ENCODE results near the gene GPR156.

GPR156 gene

DNA sequence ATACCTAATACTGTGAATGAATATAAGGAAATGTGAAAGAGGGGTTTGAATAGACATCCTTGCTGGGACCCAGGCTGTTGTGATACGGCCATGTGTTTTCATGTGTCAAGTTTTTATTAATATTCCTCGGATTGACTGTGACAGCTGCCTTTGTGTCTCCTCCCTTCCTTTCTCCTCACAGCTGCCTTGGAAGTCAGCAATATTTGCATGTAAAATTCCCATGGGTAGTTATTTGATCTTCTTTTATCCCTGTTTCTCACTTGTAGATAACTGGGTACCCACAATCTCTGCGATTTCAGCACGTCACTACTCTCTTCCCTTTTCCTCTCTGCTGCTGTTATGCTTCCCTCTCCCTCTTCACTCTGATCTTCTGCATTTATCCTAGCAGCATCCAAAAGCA is 9.4 kb downstream of the GPR156 start:
- Histone ChIP-seq H3K9me3 (ENCODE audit: control insufficient read depth in 2 of 2, low read length in 2 of 2) (no peaks in the 10 kb centered on the region), H3K27ac (ENCODE audit: low read length) (no peak overlapping the region), H3K4me1 (ENCODE audit: control insufficient read depth, insufficient read depth, low read length) (no peaks in the 10 kb centered on the region), H3K9ac (ENCODE audit: low read length in 2 of 2) (no peak overlapping the region), H3K27me3 (ENCODE audit: control insufficient read depth in 1 of 2, insufficient read depth in 2 of 2, low read length in 2 of 2) (no peaks in the 10 kb centered on the region), H3K36me3 (ENCODE audit: control insufficient read depth in 2 of 2, insufficient read depth in 2 of 2, low read length in 2 of 2) (no peaks in the 10 kb centered on the region), H3K4me3 (ENCODE audit: low read length in 2 of 2) (no peak overlapping the region)

DNA sequence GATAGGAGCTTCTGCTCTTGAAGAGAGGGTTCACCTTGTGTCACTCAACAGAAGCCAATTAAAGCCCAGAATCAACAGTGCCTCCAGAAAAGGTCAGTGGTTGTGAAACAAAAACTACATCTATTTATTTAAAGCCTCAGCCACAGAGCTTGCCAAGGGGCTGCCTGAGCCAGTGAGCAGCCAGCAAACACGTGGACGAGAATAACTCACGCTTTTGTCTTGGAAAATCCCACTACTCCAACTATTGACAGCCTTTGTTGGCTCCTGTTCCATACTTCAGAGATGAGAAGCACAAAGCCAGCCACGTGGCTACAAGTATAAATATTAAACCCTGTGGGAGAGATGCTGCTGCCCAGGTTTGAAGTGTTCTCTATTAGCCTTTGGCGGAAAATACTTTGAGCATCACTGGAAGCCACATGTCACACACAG is 10.3 kb downstream of the GPR156 start:
- no peaks in the 10 kb centered on the region for H3K4me1 ChIP-seq (ENCODE audit: control insufficient read depth, insufficient read depth, low read length)
- no peak overlapping the region for H3K9ac ChIP-seq (ENCODE audit: low read length in 2 of 2)
- no peaks in the 10 kb centered on the region for H3K9me3 ChIP-seq (ENCODE audit: control insufficient read depth in 2 of 2, low read length in 2 of 2)
- no peaks in the 10 kb centered on the region for H3K27me3 ChIP-seq (ENCODE audit: control insufficient read depth in 1 of 2, insufficient read depth in 2 of 2, low read length in 2 of 2)
- no peaks in the 10 kb centered on the region for H3K36me3 ChIP-seq (ENCODE audit: control insufficient read depth in 2 of 2, insufficient read depth in 2 of 2, low read length in 2 of 2)
- H3K4me3 ChIP-seq (ENCODE audit: low read length in 2 of 2) = no peak overlapping the region
- H3K27ac ChIP-seq (ENCODE audit: low read length) = no peak overlapping the region

DNA sequence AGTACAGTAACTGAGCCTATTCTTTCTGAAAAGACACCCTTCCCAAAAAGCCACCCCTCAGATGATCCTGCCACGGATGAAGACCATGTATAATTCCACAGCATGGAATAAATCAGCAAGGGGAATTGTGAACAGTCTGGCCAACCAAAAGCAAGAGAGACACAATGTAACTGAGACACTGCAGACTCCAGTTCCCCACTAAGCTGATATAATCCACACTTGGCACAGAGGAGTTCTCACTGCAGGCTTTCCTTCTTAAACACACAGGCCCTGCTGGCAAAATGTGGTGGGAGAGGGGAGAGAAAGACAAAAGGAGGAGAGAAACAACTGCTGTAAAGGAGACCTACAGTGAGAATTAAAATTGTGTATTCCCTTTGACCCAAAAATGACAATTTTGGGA is 12.7 kb downstream of the GPR156 start:
- Histone ChIP-seq H3K27me3 (ENCODE audit: control insufficient read depth in 1 of 2, insufficient read depth in 2 of 2, low read length in 2 of 2) (no peaks in the 10 kb centered on the region), H3K36me3 (ENCODE audit: control insufficient read depth in 2 of 2, insufficient read depth in 2 of 2, low read length in 2 of 2) (no peaks in the 10 kb centered on the region), H3K27ac (ENCODE audit: low read length) (no peak overlapping the region), H3K9ac (ENCODE audit: low read length in 2 of 2) (no peak overlapping the region), H3K4me3 (ENCODE audit: low read length in 2 of 2) (no peak overlapping the region), H3K4me1 (ENCODE audit: control insufficient read depth, insufficient read depth, low read length) (no peaks in the 10 kb centered on the region), H3K9me3 (ENCODE audit: control insufficient read depth in 2 of 2, low read length in 2 of 2) (no peaks in the 10 kb centered on the region)

DNA sequence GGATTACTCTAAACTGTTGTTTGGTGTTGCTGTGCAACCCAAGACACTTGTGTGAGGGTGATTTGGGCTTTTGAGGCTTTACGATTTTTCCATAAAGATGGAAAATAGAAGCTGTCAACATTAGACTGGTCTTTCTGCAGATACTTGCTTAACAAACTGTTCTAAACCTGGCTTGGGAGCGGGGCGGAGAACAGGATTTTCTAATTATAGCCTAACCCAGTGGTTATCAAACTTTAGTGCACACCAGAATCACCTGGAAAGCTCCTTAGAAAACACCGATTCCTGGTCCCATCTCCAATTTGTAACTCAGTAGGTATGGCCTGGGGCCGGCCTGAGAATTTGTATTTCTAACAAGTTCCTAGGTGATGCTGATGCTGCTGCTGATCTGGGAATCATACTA is 19.0 kb downstream of the GPR156 start:
- Histone ChIP-seq H3K27me3 (ENCODE audit: control insufficient read depth in 1 of 2, insufficient read depth in 2 of 2, low read length in 2 of 2) (no peaks in the 10 kb centered on the region), H3K36me3 (ENCODE audit: control insufficient read depth in 2 of 2, insufficient read depth in 2 of 2, low read length in 2 of 2) (no peaks in the 10 kb centered on the region), H3K9ac (ENCODE audit: low read length in 2 of 2) (no peak overlapping the region), H3K4me1 (ENCODE audit: control insufficient read depth, insufficient read depth, low read length) (no peaks in the 10 kb centered on the region), H3K27ac (ENCODE audit: low read length) (no peak overlapping the region), H3K4me3 (ENCODE audit: low read length in 2 of 2) (no peak overlapping the region), H3K9me3 (ENCODE audit: control insufficient read depth in 2 of 2, low read length in 2 of 2) (no peaks in the 10 kb centered on the region)

DNA sequence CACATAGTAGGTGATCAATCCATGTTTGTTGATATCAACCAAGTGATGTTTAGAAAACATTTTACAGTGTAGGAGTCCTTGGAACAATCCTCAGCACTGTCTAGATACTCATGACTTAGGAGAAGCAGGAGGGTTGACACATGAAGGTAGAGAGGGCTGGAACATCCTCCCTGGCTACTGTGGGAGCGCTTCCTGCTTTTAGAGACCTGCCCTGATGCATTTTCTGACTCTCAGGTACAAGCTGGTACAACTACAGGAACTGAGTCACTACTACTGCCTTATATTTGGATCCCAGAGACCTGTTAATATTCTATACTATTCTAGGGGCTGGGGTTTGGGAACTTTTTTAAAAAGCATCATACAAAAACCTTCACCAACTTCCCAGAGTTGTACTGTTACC is 20.1 kb downstream of the GPR156 start:
- Histone ChIP-seq H3K9ac (ENCODE audit: low read length in 2 of 2) (no peak overlapping the region), H3K27me3 (ENCODE audit: control insufficient read depth in 1 of 2, insufficient read depth in 2 of 2, low read length in 2 of 2) (no peaks in the 10 kb centered on the region), H3K4me3 (ENCODE audit: low read length in 2 of 2) (no peak overlapping the region), H3K27ac (ENCODE audit: low read length) (no peak overlapping the region), H3K36me3 (ENCODE audit: control insufficient read depth in 2 of 2, insufficient read depth in 2 of 2, low read length in 2 of 2) (no peaks in the 10 kb centered on the region), H3K9me3 (ENCODE audit: control insufficient read depth in 2 of 2, low read length in 2 of 2) (no peaks in the 10 kb centered on the region), H3K4me1 (ENCODE audit: control insufficient read depth, insufficient read depth, low read length) (no peaks in the 10 kb centered on the region)

DNA sequence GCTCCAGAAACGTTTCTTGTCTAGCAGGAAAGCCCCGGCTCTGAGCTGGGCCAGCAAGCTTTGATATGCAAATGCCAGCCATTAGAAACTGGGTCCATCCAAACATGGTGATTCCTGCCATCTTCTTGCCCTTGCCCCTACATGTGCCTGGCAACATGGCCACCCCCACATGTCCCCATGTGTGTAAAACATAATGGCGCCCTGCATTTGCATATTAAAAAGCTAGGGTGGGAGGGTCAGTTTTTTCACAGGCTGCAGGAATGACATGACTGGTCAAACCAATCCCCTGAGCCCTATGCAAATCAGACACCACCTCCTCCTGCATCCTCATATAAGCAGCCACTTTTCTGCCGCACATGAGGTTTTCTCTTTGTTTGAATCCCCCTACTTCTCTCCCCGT is 21.2 kb downstream of the GPR156 start:
- Histone ChIP-seq H3K4me1 (ENCODE audit: control insufficient read depth, insufficient read depth, low read length) (no peaks in the 10 kb centered on the region), H3K27ac (ENCODE audit: low read length) (no peak overlapping the region), H3K9ac (ENCODE audit: low read length in 2 of 2) (no peak overlapping the region), H3K9me3 (ENCODE audit: control insufficient read depth in 2 of 2, low read length in 2 of 2) (no peaks in the 10 kb centered on the region), H3K36me3 (ENCODE audit: control insufficient read depth in 2 of 2, insufficient read depth in 2 of 2, low read length in 2 of 2) (no peaks in the 10 kb centered on the region), H3K4me3 (ENCODE audit: low read length in 2 of 2) (no peak overlapping the region), H3K27me3 (ENCODE audit: control insufficient read depth in 1 of 2, insufficient read depth in 2 of 2, low read length in 2 of 2) (no peaks in the 10 kb centered on the region)

DNA sequence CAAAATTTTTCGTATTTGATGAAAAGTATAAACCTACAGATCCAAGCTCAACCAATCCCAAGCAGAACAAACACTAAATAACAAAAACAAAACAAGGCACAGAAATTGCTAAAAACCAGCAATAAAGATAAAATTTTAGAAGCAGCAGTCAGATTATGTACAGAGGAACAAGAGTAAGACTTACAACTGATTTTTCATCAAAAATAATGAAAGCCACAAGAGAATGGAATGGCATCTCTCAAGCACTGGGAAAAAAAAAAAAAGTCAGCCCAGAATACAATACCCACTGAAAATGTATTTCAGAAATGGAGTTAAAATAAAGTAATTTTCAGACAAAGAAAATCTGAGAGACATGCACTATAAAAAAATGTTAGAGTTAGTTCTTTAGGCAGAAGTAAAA is 27.0 kb downstream of the GPR156 start:
- no peak overlapping the region for H3K4me3 ChIP-seq (ENCODE audit: low read length in 2 of 2)
- no peaks in the 10 kb centered on the region for H3K36me3 ChIP-seq (ENCODE audit: control insufficient read depth in 2 of 2, insufficient read depth in 2 of 2, low read length in 2 of 2)
- no peaks in the 10 kb centered on the region for H3K9me3 ChIP-seq (ENCODE audit: control insufficient read depth in 2 of 2, low read length in 2 of 2)
- H3K27ac ChIP-seq (ENCODE audit: low read length) = no peak overlapping the region
- H3K9ac ChIP-seq (ENCODE audit: low read length in 2 of 2) = no peak overlapping the region
- no peaks in the 10 kb centered on the region for H3K4me1 ChIP-seq (ENCODE audit: control insufficient read depth, insufficient read depth, low read length)
- H3K27me3 ChIP-seq (ENCODE audit: control insufficient read depth in 1 of 2, insufficient read depth in 2 of 2, low read length in 2 of 2) = no peaks in the 10 kb centered on the region

DNA sequence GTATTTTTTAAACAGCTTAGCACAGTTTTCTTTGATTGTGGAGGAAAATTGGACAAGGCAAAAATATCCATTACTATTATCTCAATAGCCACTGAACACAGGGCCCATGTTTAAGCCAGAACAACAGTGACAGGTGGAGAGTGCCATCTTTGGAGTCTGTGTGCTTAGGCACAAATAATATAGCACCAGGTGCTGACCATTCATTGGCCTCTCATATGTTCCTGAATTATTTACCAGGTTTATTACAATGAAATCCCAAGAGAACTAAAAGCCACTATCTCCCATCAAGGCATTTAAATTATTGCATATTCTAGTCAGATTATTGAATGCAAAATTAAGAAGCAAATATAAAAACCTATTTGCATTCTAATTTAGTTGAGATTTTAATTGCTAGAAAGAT is 39.6 kb downstream of the GPR156 start:
- H3K4me3 ChIP-seq (ENCODE audit: low read length in 2 of 2) = no peak overlapping the region
- H3K4me1 ChIP-seq (ENCODE audit: control insufficient read depth, insufficient read depth, low read length) = no peaks in the 10 kb centered on the region
- H3K36me3 ChIP-seq (ENCODE audit: control insufficient read depth in 2 of 2, insufficient read depth in 2 of 2, low read length in 2 of 2) = no peaks in the 10 kb centered on the region
- H3K27me3 ChIP-seq (ENCODE audit: control insufficient read depth in 1 of 2, insufficient read depth in 2 of 2, low read length in 2 of 2) = no peaks in the 10 kb centered on the region
- no peaks in the 10 kb centered on the region for H3K9me3 ChIP-seq (ENCODE audit: control insufficient read depth in 2 of 2, low read length in 2 of 2)
- no peak overlapping the region for H3K9ac ChIP-seq (ENCODE audit: low read length in 2 of 2)
- no peak overlapping the region for H3K27ac ChIP-seq (ENCODE audit: low read length)

DNA sequence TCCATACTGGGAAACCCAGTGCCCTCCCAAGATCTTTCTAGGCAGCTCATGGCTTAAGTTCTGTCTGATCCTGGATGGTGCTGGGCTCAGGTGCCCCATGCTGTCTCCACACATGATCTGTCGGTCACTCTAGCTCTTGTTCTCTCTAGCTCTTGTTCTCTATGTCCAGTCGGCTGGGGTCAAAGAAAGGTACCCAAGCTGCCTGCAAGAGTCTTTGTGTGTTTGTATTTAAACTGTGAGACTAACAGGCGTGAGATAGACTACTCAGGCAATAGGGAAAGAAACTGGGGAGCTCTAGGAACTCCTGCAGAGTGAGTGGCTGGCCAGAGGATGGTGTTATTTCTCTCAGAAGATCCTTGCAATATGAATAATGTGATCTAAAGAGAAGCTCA is 40.2 kb downstream of the GPR156 start:
- Histone ChIP-seq H3K4me3 (ENCODE audit: low read length in 2 of 2) (no peak overlapping the region), H3K4me1 (ENCODE audit: control insufficient read depth, insufficient read depth, low read length) (no peaks in the 10 kb centered on the region), H3K9ac (ENCODE audit: low read length in 2 of 2) (peak overlapping the region in 1 of 2 donors; percentile 21), H3K36me3 (ENCODE audit: control insufficient read depth in 2 of 2, insufficient read depth in 2 of 2, low read length in 2 of 2) (no peaks in the 10 kb centered on the region), H3K27ac (ENCODE audit: low read length) (no peak overlapping the region), H3K27me3 (ENCODE audit: control insufficient read depth in 1 of 2, insufficient read depth in 2 of 2, low read length in 2 of 2) (no peaks in the 10 kb centered on the region), H3K9me3 (ENCODE audit: control insufficient read depth in 2 of 2, low read length in 2 of 2) (no peaks in the 10 kb centered on the region)

DNA sequence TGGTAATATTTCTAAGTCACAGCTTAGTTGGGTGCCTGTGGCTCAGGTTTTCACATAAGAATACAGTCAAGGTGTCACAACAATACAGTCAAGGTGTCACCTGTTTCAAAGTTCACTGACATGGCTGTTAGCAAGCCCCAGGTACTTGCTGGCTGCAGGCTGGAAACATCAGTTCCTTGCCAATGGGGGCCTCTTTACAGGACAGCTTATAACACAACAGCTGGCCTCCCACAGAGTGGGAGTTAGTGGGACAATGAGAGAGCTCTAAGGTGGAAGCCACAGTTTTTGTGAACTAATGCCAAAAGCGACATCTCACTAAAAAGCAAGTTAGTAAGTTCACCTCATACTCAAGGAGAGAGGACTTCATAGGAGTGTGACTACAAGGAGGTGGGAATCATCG is 45.4 kb downstream of the GPR156 start:
- H3K9me3 ChIP-seq (ENCODE audit: control insufficient read depth in 2 of 2, low read length in 2 of 2) = no peaks in the 10 kb centered on the region
- no peaks in the 10 kb centered on the region for H3K4me1 ChIP-seq (ENCODE audit: control insufficient read depth, insufficient read depth, low read length)
- no peaks in the 10 kb centered on the region for H3K36me3 ChIP-seq (ENCODE audit: control insufficient read depth in 2 of 2, insufficient read depth in 2 of 2, low read length in 2 of 2)
- no peaks in the 10 kb centered on the region for H3K27me3 ChIP-seq (ENCODE audit: control insufficient read depth in 1 of 2, insufficient read depth in 2 of 2, low read length in 2 of 2)
- no peak overlapping the region for H3K27ac ChIP-seq (ENCODE audit: low read length)
- no peak overlapping the region for H3K9ac ChIP-seq (ENCODE audit: low read length in 2 of 2)
- H3K4me3 ChIP-seq (ENCODE audit: low read length in 2 of 2) = no peak overlapping the region

DNA sequence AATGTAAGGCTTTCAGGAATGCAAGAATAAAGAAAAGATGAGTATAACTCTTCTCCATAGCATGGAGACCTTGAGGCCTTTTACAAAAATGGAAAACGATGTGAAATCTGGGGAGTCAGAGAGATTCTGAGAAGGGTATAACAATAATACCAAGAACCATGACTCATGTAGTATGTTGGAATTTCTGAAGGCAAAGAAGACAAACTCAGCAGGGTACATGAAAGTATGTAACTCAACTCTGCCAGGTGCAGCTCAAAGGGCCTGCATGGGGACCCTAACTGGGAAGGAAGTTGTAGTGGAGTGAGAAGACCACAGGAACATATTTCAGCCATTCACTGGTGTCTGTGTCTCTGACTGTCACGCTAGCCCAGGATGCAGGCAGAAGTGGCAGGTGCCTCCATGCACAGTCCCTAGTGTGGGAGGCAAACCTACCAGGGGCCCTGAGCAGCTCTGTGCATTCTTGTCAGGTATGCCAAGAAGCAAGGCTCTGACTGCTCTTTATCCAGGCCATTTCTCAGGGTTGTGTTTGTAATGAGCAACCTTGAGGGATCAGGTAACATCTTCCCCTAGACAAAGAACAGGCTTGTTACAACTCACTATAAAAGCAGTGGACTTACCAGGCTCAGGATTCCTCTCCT is 57.2 kb downstream of the GPR156 start:
- no peaks in the 10 kb centered on the region for H3K36me3 ChIP-seq (ENCODE audit: control insufficient read depth in 2 of 2, insufficient read depth in 2 of 2, low read length in 2 of 2)
- H3K9ac ChIP-seq (ENCODE audit: low read length in 2 of 2) = no peak overlapping the region
- no peak overlapping the region for H3K27ac ChIP-seq (ENCODE audit: low read length)
- H3K9me3 ChIP-seq (ENCODE audit: control insufficient read depth in 2 of 2, low read length in 2 of 2) = no peaks in the 10 kb centered on the region
- no peaks in the 10 kb centered on the region for H3K27me3 ChIP-seq (ENCODE audit: control insufficient read depth in 1 of 2, insufficient read depth in 2 of 2, low read length in 2 of 2)
- H3K4me3 ChIP-seq (ENCODE audit: low read length in 2 of 2) = no peak overlapping the region
- no peaks in the 10 kb centered on the region for H3K4me1 ChIP-seq (ENCODE audit: control insufficient read depth, insufficient read depth, low read length)
